Activated CD8-positive, alpha-beta memory T cell treated with anti-CD3 and anti-CD28 coated beads for 24 hours (primary cell): ENCODE results near the gene NADK.
"Not testable (repeated sequence)": the region's sequence is repeated elsewhere in the genome, so short reads cannot be mapped to it uniquely, and the experiment has no call there.

Experiments used
- DNase-seq: peaks from one replicate; pipeline ENCODE4 v3.0.0-alpha.2; 2020

NADK gene

DNA sequence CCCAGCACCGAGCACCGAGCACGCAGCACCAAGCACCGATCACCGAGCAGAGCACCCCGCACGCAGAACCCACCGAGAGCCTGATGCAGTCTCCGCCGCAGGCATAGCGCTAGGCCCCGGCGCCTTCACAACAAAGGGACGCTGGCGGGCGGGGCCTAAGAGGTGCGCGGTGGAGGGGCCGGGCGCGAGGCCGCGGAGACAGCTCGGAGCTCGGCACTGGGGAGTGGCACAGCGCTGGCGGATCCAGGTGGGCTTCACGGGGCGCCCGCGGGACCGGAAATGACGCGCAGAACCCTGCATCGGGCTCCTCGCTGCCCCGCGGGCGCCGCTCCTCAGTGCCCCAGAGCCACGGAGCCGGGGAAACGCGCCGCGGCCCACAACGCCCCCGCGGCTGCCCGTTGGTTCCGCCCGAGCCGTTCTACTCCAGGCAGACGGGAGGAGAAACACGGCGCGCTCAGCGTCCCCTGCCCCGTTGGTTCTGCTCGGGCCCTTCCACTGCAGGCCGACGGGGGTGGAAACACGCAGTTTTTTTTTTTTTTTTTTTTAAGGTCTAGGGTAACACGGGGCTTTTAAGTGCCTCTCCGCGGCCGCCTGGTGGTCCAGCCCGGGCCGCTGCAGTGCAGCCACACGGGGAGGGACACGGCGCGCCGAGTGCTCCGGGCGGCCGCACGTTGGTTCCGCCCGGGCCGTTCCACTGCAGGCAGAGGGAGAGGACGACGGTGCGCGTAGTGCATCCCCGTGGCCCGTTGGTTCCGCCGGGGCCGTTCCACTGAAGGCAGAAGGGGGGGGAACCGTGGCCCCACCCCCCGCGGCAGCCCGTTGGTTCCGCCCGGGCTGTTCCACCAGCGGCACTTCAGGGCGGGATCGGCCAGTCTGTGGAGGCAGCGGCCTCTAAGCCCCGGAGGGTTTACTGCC, 32.4 kb downstream of the NADK start:
- DNase-seq: peak; percentile 90

DNA sequence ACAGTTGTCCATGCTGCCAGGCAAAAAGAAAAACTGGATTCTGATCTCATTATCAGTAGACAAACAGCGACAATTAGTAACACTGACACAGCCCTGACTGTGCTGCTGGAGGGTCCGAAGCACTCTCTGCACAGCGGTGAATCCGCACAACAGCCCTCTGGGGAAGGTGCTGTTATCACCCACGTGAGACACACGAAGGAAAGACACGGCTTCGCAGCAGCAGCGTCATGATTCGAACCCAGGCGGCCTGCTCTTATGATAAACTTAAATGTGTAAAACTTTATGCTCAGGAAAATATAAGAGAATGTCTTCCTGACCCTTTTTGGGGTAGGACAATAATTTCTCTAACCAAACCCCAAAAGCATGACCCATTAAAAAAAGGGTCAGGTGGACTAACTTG, 35.7 kb downstream of the NADK start:
- DNase-seq: not testable (repeated sequence)

DNA sequence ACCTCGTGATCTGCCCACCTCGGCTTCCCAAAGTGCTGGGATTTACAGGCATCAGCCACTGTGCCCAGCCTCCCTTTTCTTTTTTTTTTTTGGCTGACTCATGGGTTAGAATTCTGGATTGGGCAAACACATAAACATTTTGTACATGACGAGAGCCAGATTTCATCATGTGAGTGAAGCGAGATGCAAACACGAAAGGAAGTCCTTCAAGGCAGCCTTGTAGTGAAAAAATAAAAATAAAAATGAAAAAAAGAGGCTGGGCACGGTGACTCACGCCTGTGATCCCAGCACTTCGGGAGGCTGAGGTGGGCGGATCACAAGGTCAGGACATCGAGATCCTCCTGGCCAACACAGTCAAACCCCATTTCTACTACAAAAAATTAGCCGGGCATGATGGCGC, 37.3 kb downstream of the NADK start:
- not testable (repeated sequence) for DNase-seq

DNA sequence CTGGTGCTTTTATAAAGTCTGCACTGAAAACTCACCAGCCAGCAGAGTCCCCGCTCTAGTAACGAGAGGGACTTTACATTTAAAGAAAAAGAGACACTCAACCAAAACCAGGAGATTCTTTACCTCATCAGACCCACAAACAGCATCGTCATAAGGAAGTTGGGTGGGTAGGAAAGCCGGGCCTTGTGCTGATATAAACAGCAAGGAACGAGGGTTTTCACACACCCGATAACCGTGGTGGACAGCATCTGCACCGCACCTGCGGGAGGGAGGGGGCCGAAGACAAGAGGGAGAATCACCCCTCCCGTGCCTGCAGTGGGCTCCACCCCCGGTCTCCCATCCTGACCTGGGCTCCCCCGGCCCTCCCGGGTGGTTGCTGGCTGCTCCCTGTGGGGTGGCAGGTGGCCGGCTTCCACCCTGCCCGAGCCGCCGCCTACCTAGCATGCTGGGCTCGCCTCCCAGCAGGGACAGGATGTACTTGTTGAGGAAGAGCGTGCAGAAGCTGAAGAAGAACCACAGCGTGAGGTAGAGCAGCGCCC, 39.4 kb downstream of the NADK start:
- DNase-seq: not testable (repeated sequence)

DNA sequence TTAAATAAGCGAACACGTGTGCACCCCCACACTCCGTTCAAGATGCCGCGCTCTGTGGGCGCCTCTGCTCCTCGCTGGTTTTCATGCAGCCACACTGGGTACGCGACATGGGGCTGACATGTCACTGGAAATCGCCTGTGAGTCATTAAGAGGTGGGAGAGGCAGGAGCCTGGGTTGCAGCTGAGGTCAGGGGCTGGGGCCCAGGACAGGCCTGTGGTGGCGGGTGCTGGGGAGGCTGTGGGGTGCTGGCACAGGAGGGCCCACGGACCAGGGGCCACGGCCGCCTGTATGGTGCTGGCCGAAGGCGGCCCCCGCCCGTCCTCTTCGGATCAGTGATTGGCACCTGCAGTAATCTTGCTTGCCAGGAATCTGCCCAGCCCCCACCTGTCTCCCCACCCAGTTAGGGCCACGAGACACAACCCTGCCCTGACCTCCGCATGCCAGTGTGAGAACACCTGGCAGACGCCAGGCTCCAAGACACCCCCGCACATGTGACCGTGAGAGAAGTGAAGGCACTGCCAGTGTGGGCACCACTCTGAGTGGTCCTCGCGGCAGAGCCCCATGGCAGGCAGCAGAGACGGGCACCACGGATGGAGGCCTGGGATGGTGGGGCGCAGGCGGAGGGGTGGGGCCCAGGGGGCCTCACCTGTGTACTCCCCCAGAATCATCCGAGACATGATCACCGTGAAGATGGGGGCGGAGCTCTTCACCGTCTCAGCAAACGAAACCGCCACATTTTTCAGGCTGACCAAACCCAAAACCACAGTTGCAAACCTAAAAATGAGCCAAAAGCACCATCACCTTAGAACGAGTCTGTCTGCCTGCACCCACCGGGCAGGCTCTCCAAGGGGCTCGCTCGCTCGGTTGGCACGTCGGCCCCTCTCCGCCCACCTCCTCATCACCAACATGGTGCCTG, 40.3 kb downstream of the NADK start:
- not testable (repeated sequence) for DNase-seq

DNA sequence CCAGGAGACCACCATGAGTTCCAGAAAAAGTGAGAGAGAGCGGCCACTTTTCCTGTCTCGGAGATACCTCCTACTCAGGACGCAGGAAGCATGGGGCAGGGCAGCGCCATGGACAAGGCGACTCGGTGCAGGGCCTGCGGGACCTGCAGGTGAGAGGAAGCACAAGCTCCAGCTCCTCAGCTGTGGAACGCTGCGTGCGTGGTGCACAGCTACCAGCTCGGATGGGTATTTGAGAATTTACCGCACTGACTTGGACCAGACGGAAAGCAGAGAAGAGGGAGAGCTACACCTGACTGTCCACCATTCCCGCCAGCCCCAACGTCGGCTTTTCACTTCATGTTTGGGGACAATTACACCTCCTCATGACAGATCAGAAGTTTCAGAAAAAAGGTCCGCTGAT, 45.9 kb downstream of the NADK start:
- DNase-seq: peak; percentile 50

DNA sequence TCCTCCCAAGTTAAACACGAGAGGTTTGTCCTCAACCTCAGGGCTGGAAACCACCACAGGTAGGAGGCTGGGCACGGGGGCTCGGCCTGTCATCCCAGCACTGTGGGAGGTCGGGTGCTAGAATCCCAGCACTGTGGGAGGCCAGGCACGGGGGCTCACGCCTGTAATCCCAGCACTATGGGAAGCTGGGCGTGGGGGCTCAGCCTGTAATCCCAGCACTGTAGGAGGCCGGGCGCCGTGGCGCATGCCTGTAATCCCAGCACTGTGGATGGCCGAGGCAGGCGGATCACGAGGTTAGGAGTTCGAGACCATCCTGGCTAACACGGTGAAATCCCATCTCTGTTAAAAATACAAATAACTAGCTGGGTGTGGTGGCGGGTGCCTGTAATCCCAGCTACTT, 47.4 kb downstream of the NADK start:
- peak; percentile 42 for DNase-seq

DNA sequence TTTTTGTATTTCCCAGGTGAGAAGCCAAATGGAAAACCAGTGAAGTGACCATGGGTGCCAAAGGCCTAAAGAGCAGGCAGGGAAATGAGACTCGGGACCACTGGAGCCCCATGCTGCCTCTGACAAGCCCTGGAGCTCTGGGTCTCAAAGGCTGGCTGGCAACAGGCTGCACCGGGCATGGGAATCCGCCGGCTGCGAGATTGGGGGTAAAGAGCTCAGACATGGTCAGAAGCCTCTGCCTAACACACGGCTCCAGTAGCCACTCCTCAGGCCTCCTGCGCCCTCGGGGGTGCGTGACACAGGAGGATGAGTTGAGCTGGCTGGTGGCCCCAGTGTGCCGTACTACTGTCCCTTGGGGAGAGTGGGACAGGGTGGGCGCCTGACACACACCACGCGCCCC, 48.0 kb downstream of the NADK start:
- peak; percentile 48 for DNase-seq

DNA sequence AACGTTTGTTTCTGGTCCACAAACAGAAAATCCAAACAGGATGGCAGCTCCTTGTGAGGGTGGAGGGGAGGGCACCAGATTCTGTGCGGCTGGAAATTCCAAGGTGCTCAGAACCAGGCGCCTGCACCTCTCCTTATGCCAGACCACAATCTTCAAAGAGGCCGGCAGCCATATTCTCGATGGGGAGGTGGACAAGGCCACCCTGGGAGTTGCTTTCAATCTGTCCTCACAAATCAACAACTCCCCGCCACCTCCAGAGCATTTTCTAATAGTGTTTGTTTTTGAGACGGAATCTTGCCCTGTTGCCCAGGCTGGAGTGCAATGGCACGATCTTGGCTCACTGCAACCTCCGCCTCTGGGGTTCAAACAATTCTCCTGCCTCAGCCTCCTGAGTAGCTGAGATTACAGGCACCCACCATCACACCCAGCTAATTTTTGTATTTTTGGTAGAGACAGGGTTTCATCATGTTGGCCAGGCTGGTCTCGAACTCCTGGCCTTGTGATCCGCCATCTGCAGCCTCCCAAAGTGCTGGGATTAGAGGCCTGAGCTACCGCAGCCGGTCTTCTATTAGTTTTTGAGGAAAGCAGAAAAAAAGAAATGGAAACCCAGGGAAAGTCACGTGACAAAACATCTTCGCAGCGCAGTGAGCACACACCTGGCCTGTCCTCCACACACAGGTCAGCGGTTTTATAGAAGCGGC, 49.0 kb downstream of the NADK start:
- DNase-seq: peak; percentile 50

DNA sequence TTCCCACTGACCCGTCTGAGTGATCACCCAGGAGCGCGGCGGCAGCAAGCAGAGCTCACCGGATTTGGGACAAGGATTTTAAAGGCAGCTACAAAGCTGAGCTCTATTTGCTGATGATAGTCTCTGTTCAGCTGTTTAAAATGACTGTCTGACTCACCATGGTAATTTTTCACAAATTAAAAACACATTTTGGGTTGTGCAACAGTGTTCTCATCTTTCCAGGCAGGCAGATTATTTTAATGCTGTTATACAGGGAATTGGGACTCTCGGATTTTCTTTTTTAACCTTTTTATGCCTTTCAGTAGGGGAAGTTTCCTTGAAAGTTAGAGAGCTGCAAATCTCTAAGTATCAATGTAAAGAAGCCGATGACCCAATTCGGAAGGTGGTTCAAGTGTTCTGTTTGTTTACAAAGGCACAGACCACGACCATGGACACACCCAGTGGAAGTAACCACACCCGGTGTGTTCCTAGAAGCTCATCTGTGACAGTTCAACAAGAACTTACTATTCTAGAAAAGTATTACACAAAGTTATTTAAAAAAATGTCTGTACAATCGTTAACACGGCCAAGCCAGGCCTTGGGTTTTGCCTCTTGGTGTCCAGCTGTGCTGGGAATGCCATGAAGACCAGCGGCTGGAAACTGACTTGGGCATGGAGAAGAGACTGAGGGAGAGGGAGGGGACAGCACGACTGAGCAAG, 49.8 kb downstream of the NADK start:
- DNase-seq: peak; percentile 51

DNA sequence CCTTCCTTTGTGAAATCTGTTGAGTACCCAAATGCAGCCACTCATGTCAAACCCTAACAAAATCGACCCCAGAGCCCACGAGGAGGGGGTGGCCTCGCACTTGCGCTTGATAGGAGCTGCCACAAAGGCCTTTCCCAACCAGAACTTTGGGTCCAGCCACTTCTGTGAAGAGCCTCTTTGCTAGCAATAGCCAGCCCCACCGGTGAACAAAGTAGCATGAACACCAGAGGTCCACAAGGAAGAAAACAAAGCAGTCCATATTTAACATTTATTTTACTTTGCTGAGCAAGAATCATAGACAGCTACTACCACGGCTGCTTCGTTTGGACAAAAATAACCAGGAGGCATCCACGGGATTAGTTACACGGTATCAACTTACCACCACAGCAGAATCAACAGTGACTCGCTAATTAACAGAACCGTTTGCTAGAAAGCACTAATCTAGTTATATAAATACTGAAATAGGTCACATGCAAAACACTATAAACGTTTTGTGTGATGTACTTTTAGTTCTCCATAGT, 51.1 kb downstream of the NADK start:
- DNase-seq: peak; percentile 38

DNA sequence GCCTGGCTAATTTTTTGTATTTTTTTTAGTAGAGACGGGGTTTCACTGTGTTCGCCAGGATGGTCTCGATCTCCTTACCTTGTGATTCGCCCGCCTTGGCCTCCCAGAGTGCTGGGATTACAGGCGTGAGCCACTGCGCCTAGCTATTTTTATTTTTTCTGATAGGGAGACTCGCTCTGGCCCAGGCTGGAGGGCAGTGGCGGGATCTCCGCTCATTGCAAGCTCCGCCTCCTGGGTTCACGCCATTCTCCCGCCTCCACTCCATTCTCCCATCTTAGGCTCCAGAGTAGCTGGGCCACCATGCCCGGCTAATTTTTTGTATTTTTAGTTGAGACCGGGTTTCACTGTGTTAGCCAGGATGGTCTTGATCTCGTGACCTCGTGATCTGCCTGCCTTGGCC, 52.2 kb downstream of the NADK start:
- DNase-seq: not testable (repeated sequence)

DNA sequence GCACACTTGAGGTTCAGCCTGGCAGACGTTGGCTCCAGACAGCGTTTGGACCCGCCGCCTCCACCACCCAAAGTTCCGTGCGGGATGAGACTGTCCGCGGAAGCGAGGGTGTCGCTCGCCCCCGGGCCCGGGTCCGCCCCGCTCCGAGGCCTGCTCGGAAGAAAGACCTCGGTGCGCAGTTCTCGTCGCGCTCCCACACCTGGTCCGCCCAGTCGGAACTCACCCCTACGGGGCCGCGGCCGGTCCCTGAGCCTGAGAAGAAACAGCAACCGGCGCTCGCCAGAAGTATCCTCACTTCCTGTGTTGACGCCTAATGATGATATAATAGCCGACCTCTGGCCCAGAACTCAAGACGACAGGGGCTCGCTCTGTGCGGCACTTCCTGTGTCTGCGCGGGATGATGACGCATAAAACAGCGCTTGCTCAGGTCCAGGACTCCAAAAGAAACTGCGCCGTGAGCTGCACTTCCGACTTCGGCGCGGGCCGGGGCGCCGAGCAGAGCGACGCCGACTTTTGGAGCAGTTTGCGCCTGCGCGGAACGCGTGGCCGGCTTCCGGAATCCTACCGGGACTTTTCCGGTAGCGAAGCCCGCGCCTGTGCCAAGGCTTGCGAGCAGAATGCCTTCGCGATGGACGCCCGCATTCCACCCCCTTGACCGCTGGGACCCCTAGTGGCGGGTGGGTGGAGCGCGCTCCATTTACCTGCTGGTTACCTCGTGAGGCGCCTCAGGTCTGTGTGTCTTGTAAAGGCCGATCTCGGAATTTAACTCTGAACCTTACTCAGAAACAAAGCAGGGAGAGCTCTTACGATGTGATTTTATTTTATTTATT, 54.0 kb downstream of the NADK start, which contains the start of gene CDK11A:
TSS of gene CDK11A (minus strand) at position 323 of the 830 bp plus-strand sequence. CDS start 1,539 bp downstream, outside the sequence.
- DNase-seq: peak; percentile 96

DNA sequence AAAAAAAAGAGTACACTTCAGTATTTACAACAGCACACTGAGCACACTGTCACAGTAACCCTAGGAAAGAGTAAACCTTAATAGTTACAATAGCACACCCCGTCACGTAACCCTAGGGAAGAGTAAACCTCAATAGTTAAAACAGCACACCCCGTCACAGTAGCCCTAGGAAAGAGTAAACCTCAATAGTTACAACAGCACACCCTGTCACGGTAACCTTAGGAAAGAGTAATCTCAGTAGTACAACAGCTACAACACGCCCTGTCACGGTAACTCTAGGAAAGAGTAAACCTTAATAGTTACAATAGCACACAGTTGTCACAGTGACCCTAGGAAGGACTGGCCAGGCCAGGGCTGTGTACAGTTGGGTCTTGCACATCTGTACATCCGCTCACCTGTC, 57.1 kb downstream of the NADK start:
- DNase-seq: peak; percentile 7

DNA sequence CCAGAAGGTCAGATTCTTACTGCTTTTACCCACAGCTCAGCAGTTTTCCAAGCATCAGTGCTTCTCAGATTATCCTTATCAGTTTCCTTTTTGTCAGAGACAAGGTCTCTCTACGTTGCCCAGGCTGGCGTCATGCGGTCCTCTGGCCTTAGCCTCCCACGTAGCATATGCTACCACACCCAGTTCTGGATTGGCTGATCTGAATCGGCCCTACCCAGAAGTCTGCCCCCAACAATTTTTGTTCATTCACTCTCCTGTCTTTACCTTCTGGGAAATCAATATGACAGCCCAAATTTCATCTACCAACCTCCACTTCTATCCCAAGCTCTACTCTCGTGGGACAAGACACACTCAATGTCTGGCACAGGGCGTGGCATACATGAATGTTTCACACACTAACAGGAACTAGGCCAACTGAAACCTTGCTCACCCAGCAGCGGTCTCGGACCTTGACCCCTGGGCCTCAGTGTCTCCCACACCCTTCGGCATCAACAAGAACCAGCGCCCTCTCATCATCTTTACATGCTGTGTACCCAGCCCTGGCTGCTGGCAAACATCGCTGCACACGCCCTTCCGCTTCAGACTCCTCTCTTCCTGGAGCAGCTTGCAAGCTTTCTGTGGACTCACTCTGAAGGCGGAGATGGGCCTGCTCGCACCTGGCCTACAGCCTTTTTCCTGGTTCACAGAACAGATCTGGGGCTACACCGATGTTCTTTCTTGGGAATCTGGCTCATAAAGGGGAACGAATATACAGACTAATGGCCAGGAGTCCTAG, 63.0 kb downstream of the NADK start:
- peak; percentile 17 for DNase-seq

DNA sequence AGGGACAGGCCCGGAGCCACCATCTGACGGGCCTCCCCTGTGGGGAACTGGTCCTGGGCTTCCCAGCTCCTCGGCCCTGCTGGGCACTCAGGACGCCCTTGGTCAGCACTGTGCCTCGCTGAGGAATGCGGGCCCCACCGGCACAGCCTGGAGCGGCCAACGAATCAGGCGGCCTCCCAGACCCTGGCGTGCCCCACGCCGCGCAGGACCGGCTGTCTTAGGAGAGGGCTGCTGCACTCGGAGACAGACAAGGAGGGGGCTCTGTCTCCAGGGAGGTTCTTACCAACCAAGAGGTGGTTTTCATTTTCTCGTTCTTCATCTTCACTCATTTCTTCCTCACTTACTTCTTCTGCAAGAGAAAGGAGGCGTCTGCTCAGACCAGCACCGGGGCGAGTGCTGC, 70.4 kb downstream of the NADK start:
- not testable (repeated sequence) for DNase-seq

DNA sequence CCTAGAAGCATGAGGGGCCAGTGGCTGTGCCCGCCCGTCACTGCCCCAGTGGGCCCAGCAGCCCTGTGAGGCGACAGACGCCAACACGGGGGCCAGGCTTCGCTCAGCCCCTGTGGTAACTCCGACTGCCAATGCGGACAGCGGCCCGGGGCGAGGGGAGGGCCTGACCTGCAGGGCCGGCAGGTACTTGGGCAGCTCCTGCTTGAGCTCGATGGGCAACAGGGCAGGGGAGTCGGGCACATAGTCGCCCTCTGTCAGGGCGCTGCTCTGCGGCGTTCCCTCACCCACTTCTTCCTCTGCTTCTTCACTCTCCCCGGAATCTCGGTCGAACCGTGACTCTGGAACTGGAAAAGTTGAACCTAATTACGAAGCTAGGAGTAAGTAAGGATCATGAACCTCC, 71.0 kb downstream of the NADK start:
- DNase-seq: not testable (repeated sequence)

DNA sequence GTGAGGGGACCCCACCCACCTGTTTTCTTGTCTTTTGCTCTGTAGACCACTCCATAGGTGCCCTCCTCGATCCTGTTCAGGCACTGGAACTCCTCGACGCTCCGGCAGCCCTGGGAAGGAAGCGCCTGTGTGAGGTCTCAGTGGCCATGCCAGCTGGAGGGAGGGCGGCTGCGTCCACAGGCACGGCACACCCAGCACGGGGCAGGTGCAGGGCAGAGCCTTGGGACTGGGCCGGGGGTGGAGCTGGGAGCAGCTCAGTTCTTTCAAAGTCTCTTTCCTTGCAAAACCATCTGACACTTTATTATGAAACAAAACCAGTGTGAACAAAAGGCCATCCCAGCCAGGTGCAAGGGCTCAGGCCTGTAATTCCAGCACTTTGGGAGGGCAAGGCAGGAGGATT, 72.6 kb downstream of the NADK start:
- DNase-seq: not testable (repeated sequence)

DNA sequence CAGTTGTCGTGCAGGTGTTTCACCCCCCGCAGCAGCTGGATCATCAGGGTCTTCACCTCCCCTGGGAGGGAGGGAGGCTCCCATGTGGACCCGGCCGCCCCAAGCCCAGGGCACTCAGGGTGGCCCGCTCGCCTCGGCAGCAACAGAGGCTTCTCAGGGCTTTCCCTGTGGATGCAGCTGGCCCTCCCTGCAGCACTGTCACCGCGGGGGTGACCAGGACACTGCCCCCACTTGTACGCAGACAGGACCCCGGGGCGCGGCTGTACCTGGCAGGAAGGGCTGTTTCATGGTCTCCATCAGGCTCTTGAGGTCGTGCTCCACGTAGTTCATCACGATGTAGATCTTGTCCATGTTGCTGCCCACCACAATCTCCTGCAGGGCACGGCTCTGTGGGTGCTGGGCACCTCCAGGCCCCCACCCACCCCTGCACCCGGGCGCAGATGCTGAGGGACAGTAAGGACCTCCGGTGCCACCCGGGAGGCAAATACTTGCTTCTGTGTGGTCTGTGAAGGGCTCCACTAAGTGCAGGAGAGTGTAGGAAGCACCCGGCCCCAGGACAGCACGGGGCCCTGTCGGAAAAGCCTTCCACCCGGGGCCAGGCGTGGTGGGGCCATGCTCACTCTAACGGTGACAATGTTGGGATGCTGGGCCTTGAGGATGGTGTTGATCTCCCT, 73.8 kb downstream of the NADK start:
- peak; percentile 15 for DNase-seq
